Mesodermal cell (in vitro differentiated cells): ENCODE measurements around the gene PRSS36.
A peak's percentile ranks its signal among the peaks of the same experiment; 100 is the strongest.
"Not testable (repeated sequence)": the region's sequence is repeated elsewhere in the genome, so short reads cannot be mapped to it uniquely, and the experiment has no call there.

Experiments used
- H3K27ac ChIP-seq: 2 replicates; pipeline ENCODE4 v1.7.0; 2013; ENCODE audit warnings: mild to moderate bottlenecking, low read depth, low read length, moderate library complexity; ENCODE audit not compliant: severe bottlenecking
- H3K36me3 ChIP-seq: 2 replicates; pipeline ENCODE4 v1.7.1; 2013; ENCODE audit warnings: mild to moderate bottlenecking, low read length, moderate library complexity; ENCODE audit not compliant: control insufficient read depth, insufficient read depth
- H3K4me1 ChIP-seq: one replicate; pipeline ENCODE4 v1.7.1; 2013; ENCODE audit warnings: mild to moderate bottlenecking, low read length; ENCODE audit not compliant: insufficient read depth, control insufficient read depth, poor library complexity, severe bottlenecking
- H3K4me3 ChIP-seq: 2 replicates; pipeline ENCODE4 v1.7.0; 2013; ENCODE audit warnings: low read length, control low read depth, mild to moderate bottlenecking; ENCODE audit not compliant: insufficient read depth, poor library complexity, severe bottlenecking; ENCODE audit errors: extremely low read depth
- H3K9me3 ChIP-seq: 2 replicates; pipeline ENCODE4 v1.7.1; 2013; ENCODE audit warnings: mild to moderate bottlenecking, low read length, moderate library complexity; ENCODE audit not compliant: control insufficient read depth
- WGBS, 2 experiments: methylation state at CpG; one replicate each; pipeline ENCODE4 v1.1.5; 2013; ENCODE audit warnings: missing lambda C conversion rate in 2 of 2; ENCODE audit not compliant: insufficient coverage in 2 of 2; 5-methylcytosine and 5-hydroxymethylcytosine counted together

Gene PRSS36

GRCh38 chr16:31141489-31142108 is 8.3 kb downstream of the PRSS36 start:
- WGBS, 2 experiments, result 42 to 71% methylated on average over 5 to 8 of the region's 10 CpGs
- peak overlapping the region; percentile 10 for H3K4me3 ChIP-seq
- H3K27ac ChIP-seq, result peak overlapping the region; percentile 73
- H3K4me1 ChIP-seq, result peaks cover 14% of the 10 kb centered on the region
- H3K36me3 ChIP-seq, result no peaks in the 10 kb centered on the region
- no peaks in the 10 kb centered on the region for H3K9me3 ChIP-seq

- WGBS, 2 experiments, result 95 to 96% methylated on average over 6 to 8 of the region's 9 CpGs
- H3K4me3 ChIP-seq, result not testable (repeated sequence)
Observed at GRCh38 chr16:31141071-31141469, 8.8 kb downstream of the PRSS36 start.

GRCh38 chr16:31138621-31139578 is 11.0 kb downstream of the PRSS36 start:
- peak overlapping the region; percentile 62 for H3K27ac ChIP-seq
- 67 to 70% methylated on average over 20 of the region's 27 CpGs for WGBS, 2 experiments

More at GRCh38 chr16:31141071-31141469, 8.8 kb downstream of the PRSS36 start:
- peaks cover 14% of the 10 kb centered on the region for H3K4me1 ChIP-seq
- H3K9me3 ChIP-seq, H3K36me3 ChIP-seq: not testable (repeated sequence)
- peak overlapping the region; percentile 3 for H3K27ac ChIP-seq

GRCh38 chr16:31136822-31137499 is 12.9 kb downstream of the PRSS36 start:
- H3K4me3 ChIP-seq, H3K36me3 ChIP-seq, H3K9me3 ChIP-seq, H3K27ac ChIP-seq: not testable (repeated sequence)
- peaks cover 30% of the 10 kb centered on the region for H3K4me1 ChIP-seq
- WGBS, 2 experiments, result 91 to 93% methylated on average over 13 to 16 of the region's 20 CpGs

More at GRCh38 chr16:31138621-31139578, 11.0 kb downstream of the PRSS36 start:
- Histone ChIP-seq H3K36me3 (no peaks in the 10 kb centered on the region), H3K9me3 (no peaks in the 10 kb centered on the region), H3K4me1 (peaks cover 30% of the 10 kb centered on the region), H3K4me3 (no peak overlapping the region)

- Histone ChIP-seq H3K27ac (no peak overlapping the region), H3K9me3 (no peaks in the 10 kb centered on the region), H3K4me1 (peaks cover 25% of the 10 kb centered on the region), H3K36me3 (peaks cover 6% of the 10 kb centered on the region), H3K4me3 (no peak overlapping the region)
- WGBS, 2 experiments, result 80 to 92% methylated on average over 3 of the region's 6 CpGs
Observed at GRCh38 chr16:31136287-31136662, 13.6 kb downstream of the PRSS36 start.

DNA sequence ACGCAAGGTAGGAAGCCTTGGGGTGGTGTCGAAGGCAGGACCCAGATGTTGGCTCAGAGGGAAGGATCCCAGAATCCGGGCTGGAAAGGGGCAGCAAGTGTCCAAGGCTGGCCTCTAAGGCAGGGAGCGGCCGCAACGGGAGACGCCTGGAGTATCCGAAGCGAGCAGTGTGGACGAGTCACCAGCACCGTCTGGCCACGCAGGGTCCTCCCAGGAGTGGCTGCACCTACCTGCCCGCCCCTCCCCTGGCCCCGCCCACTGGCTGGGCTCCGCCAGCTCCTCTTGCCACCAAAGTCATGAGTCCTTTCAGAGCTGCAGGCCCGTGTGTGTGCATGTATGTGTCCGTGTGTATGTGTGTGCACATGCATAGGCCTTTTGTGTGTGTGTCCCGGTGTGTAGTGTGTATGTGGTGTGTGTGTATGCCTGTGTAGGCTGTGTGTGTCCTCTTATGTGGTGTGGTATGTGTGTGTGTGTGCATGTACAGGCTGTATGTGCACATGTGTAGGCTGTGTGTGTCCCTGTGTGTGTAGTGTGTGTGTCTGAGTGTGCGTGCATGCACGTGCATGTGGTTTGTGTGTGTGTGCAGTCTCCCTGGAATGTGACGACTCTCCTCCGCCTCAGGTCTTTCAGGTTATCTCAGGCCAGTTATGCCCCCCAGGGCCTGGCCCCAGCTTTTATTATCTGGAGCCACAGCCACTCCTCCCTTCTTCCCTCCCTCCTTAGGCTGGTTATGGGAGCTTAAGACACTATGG is 14.2 kb downstream of the PRSS36 start, which contains the start of gene PRSS8:
TSS of gene PRSS8 (minus strand) at position 193 of the 752 bp plus-strand sequence. CDS start 229 bp downstream, outside the sequence.
- Histone ChIP-seq H3K4me3 (peak within 1 kb of the TSS; percentile 27), H3K4me1 (peaks cover 25% of the 10 kb centered on the region), H3K9me3 (no peaks in the 10 kb centered on the region), H3K27ac (no peak within 1 kb of the TSS), H3K36me3 (peaks cover 10% of the 10 kb centered on the region)
- 35 to 46% methylated on average over 15 to 21 of the region's 22 CpGs for WGBS, 2 experiments

- Histone ChIP-seq H3K9me3 (no peaks in the 10 kb centered on the region), H3K4me1 (peaks cover 25% of the 10 kb centered on the region), H3K27ac (no peak overlapping the region), H3K36me3 (peaks cover 10% of the 10 kb centered on the region), H3K4me3 (peak overlapping the region; percentile 27)
- 17 to 19% methylated on average over 8 to 11 of the region's 18 CpGs for WGBS, 2 experiments
Observed at GRCh38 chr16:31134625-31135534, 15.0 kb downstream of the PRSS36 start.

DNA sequence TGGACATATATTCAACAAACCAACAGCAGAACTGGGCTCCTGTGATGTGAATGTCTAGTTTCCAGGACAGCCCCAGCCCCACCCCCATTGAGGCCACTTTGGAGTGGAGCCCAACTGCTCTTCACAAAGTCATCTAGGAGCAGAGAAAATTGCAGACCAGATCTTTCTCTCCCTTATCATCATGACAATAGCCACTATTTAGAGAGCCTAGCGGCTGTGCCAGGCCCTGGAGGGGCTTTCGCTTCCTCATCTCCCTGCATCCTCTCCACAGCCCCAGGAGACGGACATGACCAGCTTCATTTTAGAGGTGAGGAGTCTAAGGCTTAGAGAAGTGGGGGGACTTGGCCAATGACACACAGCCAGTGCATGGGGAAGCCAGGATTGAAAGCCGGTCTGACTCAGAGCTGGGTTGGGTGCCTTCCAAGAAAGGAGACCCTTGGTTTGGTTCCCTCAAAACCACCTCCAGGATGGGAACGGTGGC is 15.7 kb downstream of the PRSS36 start:
- Histone ChIP-seq H3K9me3 (no peaks in the 10 kb centered on the region), H3K27ac (no peak overlapping the region), H3K4me1 (peaks cover 22% of the 10 kb centered on the region), H3K4me3 (peak overlapping the region; percentile 27), H3K36me3 (peaks cover 10% of the 10 kb centered on the region)
- 22 to 31% methylated on average over 2 to 3 of the region's 5 CpGs for WGBS, 2 experiments

DNA sequence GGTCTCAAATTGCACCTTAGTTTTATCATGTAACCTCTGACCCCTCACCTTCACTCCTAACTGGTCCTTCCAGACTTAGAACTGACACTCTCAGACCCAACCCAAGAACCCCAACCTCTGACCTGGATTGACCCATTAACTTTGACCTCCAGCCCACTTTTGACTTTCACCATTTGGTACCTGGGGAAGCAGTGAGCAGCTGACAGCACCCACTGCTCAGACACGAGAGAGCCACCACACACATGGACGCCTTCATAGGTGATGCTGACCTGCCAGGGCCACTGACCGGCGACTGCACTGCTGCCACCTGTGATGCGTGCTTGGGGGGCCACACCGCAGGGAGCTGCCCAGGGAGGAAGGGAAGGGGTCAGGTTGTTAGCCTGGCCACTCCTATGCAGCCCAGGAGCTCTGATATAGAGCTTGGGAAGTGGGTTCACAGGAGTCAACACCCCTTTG is 16.8 kb downstream of the PRSS36 start:
- 100% methylated on average over 4 to 6 of the region's 6 CpGs for WGBS, 2 experiments
- H3K4me1 ChIP-seq, result peaks cover 16% of the 10 kb centered on the region
- no peak overlapping the region for H3K4me3 ChIP-seq
- no peak overlapping the region for H3K27ac ChIP-seq
- no peaks in the 10 kb centered on the region for H3K9me3 ChIP-seq
- peaks cover 14% of the 10 kb centered on the region for H3K36me3 ChIP-seq
